Tibial nerve (tissue), 4 donors: ENCODE measurements around the gene CPNE7. TPM values are rescaled to one million over a fixed set of nuclear protein-coding genes. Genes with fewer than 3 reads are reported as not detected.
A peak's percentile ranks its signal among the peaks of the same experiment; 100 is the strongest.
"Not testable (repeated sequence)": the region's sequence is repeated elsewhere in the genome, so short reads cannot be mapped to it uniquely, and the experiment has no call there.

Experiments
- DNase-seq, 2 donors: peaks; one replicate each; pipeline ENCODE4 v3.0.0-alpha.2; 2019; ENCODE audit warnings: low spot score in 2 of 2
- H3K27ac ChIP-seq, 4 donors: fragments of 200-600 bp; sonication (generic) in 3 of 4; one replicate each; pipeline ENCODE4 v1.5.1; 2017 to 2019; ENCODE audit warnings: mild to moderate bottlenecking in 1 of 4
- H3K27me3 ChIP-seq, 2 donors: fragments of 200-600 bp; sonication (generic) in 1 of 2; one replicate each; pipeline versions ENCODE4 v1.5.1 to v1.6.0; 2017 to 2019
- H3K36me3 ChIP-seq, 3 donors: fragments of 200-600 bp; sonication (generic); one replicate each; pipeline ENCODE4 v1.5.1; 2018 to 2019
- H3K4me1 ChIP-seq, 4 donors: fragments of 200-600 bp; sonication (generic) in 3 of 4; one replicate each; pipeline ENCODE4 v1.5.1; 2017 to 2019
- H3K4me3 ChIP-seq, 4 donors: fragments of 200-600 bp; sonication (generic) in 3 of 4; one replicate each; pipeline ENCODE4 v1.5.1; 2017 to 2019; ENCODE audit warnings: mild to moderate bottlenecking in 1 of 4, moderate library complexity in 1 of 4
- H3K9me3 ChIP-seq, 4 donors: fragments of 200-600 bp; sonication (generic) in 3 of 4; one replicate each; pipeline ENCODE4 v1.5.1; 2017 to 2019
- EP300 ChIP-seq, 2 donors: sonication (generic); formaldehyde crosslinking; IDR thresholded peaks; one replicate each; pipeline ENCODE4 v1.6.1; 2017; ENCODE audit warnings: antibody characterized with exemption in 2 of 2, mild to moderate bottlenecking in 1 of 2
- POLR2A ChIP-seq, 2 donors: fragments of 450-650 bp; IDR thresholded peaks; one replicate each; pipeline ENCODE4 v1.6.1; 2017; ENCODE audit warnings: antibody characterized with exemption in 2 of 2, mild to moderate bottlenecking in 2 of 2, moderate library complexity in 2 of 2
- WGBS, 2 donors: methylation state at CpG; one replicate each; pipeline ENCODE4 v1.1.5; 2018; 5-methylcytosine and 5-hydroxymethylcytosine counted together
- total RNA-seq, 4 donors: library from RNA; depleted of rRNA; stranded (reverse); fragments of >200 nt; gene quantifications; one replicate each; pipeline ENCODE4 v1.1.0, GENCODE V29; 2016
- TF ChIP-seq, protein P1 (sequence below), 5 experiments: fragments of 200-600 bp in 3 of 5; fragments of 450-650 bp in 2 of 5; sonication (generic) in 3 of 5; IDR thresholded peaks; one replicate each; pipeline ENCODE4 v1.5.1; 2016 to 2019; ENCODE audit warnings: antibody characterized with exemption in 5 of 5, mild to moderate bottlenecking in 3 of 5, moderate library complexity in 2 of 5

The CPNE7 gene
- total RNA-seq, 4 donors from 2014 or later = 0.90 to 10.0 (median 4.2) TPM; not detected in 1

GRCh38 chr16:89565506-89566372 lies 9.8 kb upstream of the CPNE7 start:
- TF ChIP-seq, protein P1, sequence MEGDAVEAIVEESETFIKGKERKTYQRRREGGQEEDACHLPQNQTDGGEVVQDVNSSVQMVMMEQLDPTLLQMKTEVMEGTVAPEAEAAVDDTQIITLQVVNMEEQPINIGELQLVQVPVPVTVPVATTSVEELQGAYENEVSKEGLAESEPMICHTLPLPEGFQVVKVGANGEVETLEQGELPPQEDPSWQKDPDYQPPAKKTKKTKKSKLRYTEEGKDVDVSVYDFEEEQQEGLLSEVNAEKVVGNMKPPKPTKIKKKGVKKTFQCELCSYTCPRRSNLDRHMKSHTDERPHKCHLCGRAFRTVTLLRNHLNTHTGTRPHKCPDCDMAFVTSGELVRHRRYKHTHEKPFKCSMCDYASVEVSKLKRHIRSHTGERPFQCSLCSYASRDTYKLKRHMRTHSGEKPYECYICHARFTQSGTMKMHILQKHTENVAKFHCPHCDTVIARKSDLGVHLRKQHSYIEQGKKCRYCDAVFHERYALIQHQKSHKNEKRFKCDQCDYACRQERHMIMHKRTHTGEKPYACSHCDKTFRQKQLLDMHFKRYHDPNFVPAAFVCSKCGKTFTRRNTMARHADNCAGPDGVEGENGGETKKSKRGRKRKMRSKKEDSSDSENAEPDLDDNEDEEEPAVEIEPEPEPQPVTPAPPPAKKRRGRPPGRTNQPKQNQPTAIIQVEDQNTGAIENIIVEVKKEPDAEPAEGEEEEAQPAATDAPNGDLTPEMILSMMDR (IDR thresholded peaks at IDR 0.05) = peak; percentile 17 to 56 (median 31)
- TF ChIP-seq POLR2A (IDR thresholded peaks at IDR 0.05) (no peak), EP300 (IDR thresholded peaks at IDR 0.05) (peak in 1 of 2 donors; percentile 26)
- 5 to 6% methylated on average over 35 to 38 of the region's 46 CpGs for WGBS, 2 donors
- peaks cover 0 to 56% (median 30%) of the 10 kb centered on the region in 4 donors for H3K4me1 ChIP-seq
- DNase-seq = no peak
- H3K4me3 ChIP-seq = peak overlapping the region in 3 of 4 donors; percentile 11 to 20 (median 12)
- peaks cover 0 to 18% of the 10 kb centered on the region in 2 donors for H3K27me3 ChIP-seq
- no peaks in the 10 kb centered on the region for H3K9me3 ChIP-seq
- H3K36me3 ChIP-seq = peaks cover 5 to 48% (median 12%) of the 10 kb centered on the region in 3 donors
- H3K27ac ChIP-seq = peak overlapping the region in 1 of 4 donors; percentile 37

- H3K4me1 ChIP-seq = peaks cover 0 to 37% (median 19%) of the 10 kb centered on the region in 4 donors
- H3K27ac ChIP-seq = no peak overlapping the region
- peaks cover 0 to 26% (median 4%) of the 10 kb centered on the region in 3 donors for H3K36me3 ChIP-seq
- TF ChIP-seq, protein P1 (IDR thresholded peaks at IDR 0.05) = no peak
- TF ChIP-seq POLR2A (IDR thresholded peaks at IDR 0.05) = no peak
- no peak for TF ChIP-seq EP300 (IDR thresholded peaks at IDR 0.05)
- no peaks in the 10 kb centered on the region for H3K9me3 ChIP-seq
- no peak overlapping the region for H3K4me3 ChIP-seq
- DNase-seq = no peak
- WGBS, 2 donors = 72% methylated on average over 26 to 30 of the region's 30 CpGs
- peaks cover 0 to 37% of the 10 kb centered on the region in 2 donors for H3K27me3 ChIP-seq
Observed at GRCh38 chr16:89567656-89568594, 7.6 kb upstream of the CPNE7 start.

- Histone ChIP-seq H3K4me1 (peaks cover 0 to 26% (median 20%) of the 10 kb centered on the region in 4 donors), H3K36me3 (peaks cover 0 to 8% (median 0%) of the 10 kb centered on the region in 3 donors), H3K9me3 (no peaks in the 10 kb centered on the region), H3K27me3 (peaks cover 0 to 54% of the 10 kb centered on the region in 2 donors), H3K27ac (no peak overlapping the region), H3K4me3 (no peak overlapping the region)
- WGBS, 2 donors = 64 to 69% methylated on average over 15 to 21 of the region's 23 CpGs
- TF ChIP-seq, protein P1 (IDR thresholded peaks at IDR 0.05) = no peak
- TF ChIP-seq POLR2A (IDR thresholded peaks at IDR 0.05) = no peak
- TF ChIP-seq EP300 (IDR thresholded peaks at IDR 0.05) = no peak
- DNase-seq = no peak
Observed at GRCh38 chr16:89569506-89570341, 5.8 kb upstream of the CPNE7 start.

DNA sequence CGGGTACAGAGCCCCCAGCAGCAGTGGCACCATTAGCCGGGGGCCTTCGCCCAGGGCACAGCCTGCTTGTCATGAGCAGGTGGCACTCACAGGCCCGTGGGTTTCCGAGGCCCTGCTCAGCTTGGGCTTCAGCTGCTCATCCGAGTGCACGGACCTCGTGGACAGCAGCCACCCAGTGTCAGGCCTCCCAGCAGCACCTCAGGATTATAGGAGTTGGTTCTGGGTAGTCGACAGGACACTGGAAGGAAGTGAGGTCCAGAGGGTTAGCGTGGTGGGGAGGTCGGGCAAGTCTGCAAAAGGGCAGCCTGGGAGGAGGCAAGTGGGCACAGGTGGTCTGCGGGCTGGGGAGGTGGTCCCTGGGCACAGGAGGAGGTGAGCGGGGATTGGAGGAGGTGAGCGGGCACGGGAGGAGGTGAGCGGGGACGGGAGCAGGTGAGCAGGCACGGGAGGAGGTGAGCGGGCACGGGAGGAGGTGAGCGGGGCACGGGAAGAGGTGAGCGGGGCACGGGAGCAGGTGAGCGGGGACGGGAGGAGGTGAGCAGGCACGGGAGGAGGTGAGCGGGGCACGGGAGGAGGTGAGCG lies 5.1 kb upstream of the CPNE7 start:
- Histone ChIP-seq H3K27ac (no peak overlapping the region), H3K27me3 (peaks cover 0 to 61% of the 10 kb centered on the region in 2 donors), H3K36me3 (peaks cover 0 to 5% (median 0%) of the 10 kb centered on the region in 3 donors), H3K4me3 (no peak overlapping the region), H3K4me1 (peaks cover 0 to 26% (median 20%) of the 10 kb centered on the region in 4 donors), H3K9me3 (no peaks in the 10 kb centered on the region)
- TF ChIP-seq, protein P1 (IDR thresholded peaks at IDR 0.05) = no peak
- TF ChIP-seq POLR2A (IDR thresholded peaks at IDR 0.05) (no peak), EP300 (IDR thresholded peaks at IDR 0.05) (no peak)
- 82 to 87% methylated on average over 22 to 29 of the region's 30 CpGs for WGBS, 2 donors
- DNase-seq = no peak

- 82 to 84% methylated on average over 25 to 34 of the region's 36 CpGs for WGBS, 2 donors
Observed at GRCh38 chr16:89570983-89571598, 4.5 kb upstream of the CPNE7 start.

More at GRCh38 chr16:89570983-89571598, 4.5 kb upstream of the CPNE7 start:
- H3K36me3 ChIP-seq, H3K27ac ChIP-seq, DNase-seq, H3K4me3 ChIP-seq, H3K9me3 ChIP-seq: not testable (repeated sequence)
- Histone ChIP-seq H3K4me1 (peaks cover 0 to 25% (median 15%) of the 10 kb centered on the region in 4 donors), H3K27me3 (peaks cover 0 to 65% of the 10 kb centered on the region in 2 donors)
